H1 (cell line): Measurements from ENCODE around the gene PLCL2.

Experiments
- GABPA ChIP-seq: IDR thresholded peaks from 2 replicates; pipeline ENCODE4 v1.6.1; 2011; ENCODE audit warnings: mild to moderate bottlenecking, low read length, moderate library complexity, borderline replicate concordance; ENCODE audit not compliant: insufficient read depth
- YY1 ChIP-seq: IDR thresholded peaks from 2 replicates; pipeline ENCODE4 v1.6.1; 2011; ENCODE audit warnings: low read depth, mild to moderate bottlenecking, low read length
- TF ChIP-seq, protein P1 (sequence below), 3 experiments: IDR thresholded peaks; 1 replicate in 2 of 3; 2 replicates in 1 of 3; pipeline versions ENCODE4 v1.5.1 to v1.6.1; 2011; ENCODE audit warnings: low read length in 3 of 3, mild to moderate bottlenecking in 3 of 3, inconsistent platforms in 2 of 3, low read depth in 1 of 3, moderate library complexity in 1 of 3; ENCODE audit not compliant: insufficient read depth in 1 of 3; ENCODE audit errors: control extremely low read depth in 1 of 3
- TF ChIP-seq, protein P2 (sequence below): IDR thresholded peaks from 2 replicates; pipeline ENCODE4 v1.6.1; 2012; ENCODE audit warnings: inconsistent platforms

GRCh38 chr3:17118771-17119170, 234.0 kb downstream of the PLCL2 start:
- TF ChIP-seq, protein P1, sequence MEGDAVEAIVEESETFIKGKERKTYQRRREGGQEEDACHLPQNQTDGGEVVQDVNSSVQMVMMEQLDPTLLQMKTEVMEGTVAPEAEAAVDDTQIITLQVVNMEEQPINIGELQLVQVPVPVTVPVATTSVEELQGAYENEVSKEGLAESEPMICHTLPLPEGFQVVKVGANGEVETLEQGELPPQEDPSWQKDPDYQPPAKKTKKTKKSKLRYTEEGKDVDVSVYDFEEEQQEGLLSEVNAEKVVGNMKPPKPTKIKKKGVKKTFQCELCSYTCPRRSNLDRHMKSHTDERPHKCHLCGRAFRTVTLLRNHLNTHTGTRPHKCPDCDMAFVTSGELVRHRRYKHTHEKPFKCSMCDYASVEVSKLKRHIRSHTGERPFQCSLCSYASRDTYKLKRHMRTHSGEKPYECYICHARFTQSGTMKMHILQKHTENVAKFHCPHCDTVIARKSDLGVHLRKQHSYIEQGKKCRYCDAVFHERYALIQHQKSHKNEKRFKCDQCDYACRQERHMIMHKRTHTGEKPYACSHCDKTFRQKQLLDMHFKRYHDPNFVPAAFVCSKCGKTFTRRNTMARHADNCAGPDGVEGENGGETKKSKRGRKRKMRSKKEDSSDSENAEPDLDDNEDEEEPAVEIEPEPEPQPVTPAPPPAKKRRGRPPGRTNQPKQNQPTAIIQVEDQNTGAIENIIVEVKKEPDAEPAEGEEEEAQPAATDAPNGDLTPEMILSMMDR (IDR thresholded peaks at IDR 0.05; ENCODE audit: control extremely low read depth in 1 of 3, insufficient read depth in 1 of 3, low read depth in 1 of 3, low read length in 3 of 3) = no peak
- no peak for TF ChIP-seq YY1
- no peak for TF ChIP-seq GABPA
- TF ChIP-seq, protein P2, sequence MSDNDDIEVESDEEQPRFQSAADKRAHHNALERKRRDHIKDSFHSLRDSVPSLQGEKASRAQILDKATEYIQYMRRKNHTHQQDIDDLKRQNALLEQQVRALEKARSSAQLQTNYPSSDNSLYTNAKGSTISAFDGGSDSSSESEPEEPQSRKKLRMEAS = no peak
